IPS-18a (cell line): Measurements from ENCODE around the gene RIMS1.

Experiments used
- H3K27ac ChIP-seq: one replicate; pipeline ENCODE4 v1.5.1; 2013; ENCODE audit warnings: low read length
- H3K27me3 ChIP-seq: one replicate; pipeline ENCODE4 v1.6.1; 2013; ENCODE audit warnings: mild to moderate bottlenecking, low read length; ENCODE audit not compliant: control insufficient read depth, insufficient read depth
- H3K36me3 ChIP-seq: one replicate; pipeline ENCODE4 v1.6.1; 2013; ENCODE audit warnings: low read depth, low read length; ENCODE audit not compliant: control insufficient read depth
- H3K4me1 ChIP-seq: one replicate; pipeline ENCODE4 v1.6.1; 2013; ENCODE audit warnings: low read depth, low read length; ENCODE audit not compliant: control insufficient read depth
- H3K4me3 ChIP-seq: one replicate; pipeline ENCODE4 v1.5.1; 2013; ENCODE audit warnings: low read length
- H3K9ac ChIP-seq: one replicate; pipeline ENCODE4 v1.6.1; 2013; ENCODE audit warnings: mild to moderate bottlenecking, low read length, moderate library complexity
- H3K9me3 ChIP-seq: one replicate; pipeline ENCODE4 v1.6.1; 2013; ENCODE audit warnings: low read depth, low read length; ENCODE audit not compliant: control insufficient read depth

Gene RIMS1

DNA sequence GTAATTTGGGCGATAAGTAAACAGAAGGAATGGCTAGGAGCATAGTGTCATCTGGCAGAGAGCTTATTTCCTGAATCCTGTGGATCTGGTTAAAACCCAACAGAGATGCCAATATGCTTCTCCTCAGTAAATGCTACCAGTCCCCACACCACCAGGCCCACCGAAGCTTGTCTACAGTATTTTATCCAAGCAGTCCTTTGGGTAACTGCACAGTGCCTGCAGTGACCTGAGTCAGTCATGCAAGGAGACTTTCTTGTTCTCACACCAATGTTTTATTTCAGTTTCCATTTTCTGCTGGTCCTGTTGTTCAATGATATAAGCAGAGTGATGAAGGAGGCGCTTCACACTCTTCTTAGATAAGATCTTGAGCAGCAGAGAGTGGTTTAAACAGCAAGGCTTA, 326.3 kb downstream of the RIMS1 start:
- H3K27me3 ChIP-seq = no peaks in the 10 kb centered on the region
- no peaks in the 10 kb centered on the region for H3K36me3 ChIP-seq
- H3K9ac ChIP-seq = no peak overlapping the region
- no peaks in the 10 kb centered on the region for H3K4me1 ChIP-seq
- H3K4me3 ChIP-seq = no peak overlapping the region
- H3K9me3 ChIP-seq = no peaks in the 10 kb centered on the region
- H3K27ac ChIP-seq = no peak overlapping the region

DNA sequence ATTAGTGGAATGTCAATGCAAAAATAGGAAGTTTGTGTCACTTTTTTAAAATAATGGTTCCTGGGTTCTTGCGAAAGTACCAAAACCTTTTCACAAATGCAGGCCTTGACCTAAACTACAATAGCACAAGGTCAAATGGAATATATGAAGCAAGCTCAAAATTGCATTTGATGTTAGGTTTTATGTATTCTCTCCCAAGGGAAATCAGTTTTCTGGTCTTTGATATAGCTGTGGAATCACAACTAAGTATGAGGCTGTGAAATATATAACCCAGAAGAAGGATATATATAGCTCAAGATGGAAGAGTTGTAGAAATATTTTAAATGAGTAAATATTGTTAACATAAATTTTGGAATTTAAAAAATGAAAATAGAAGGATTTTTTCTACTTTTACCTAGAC, 327.3 kb downstream of the RIMS1 start:
- H3K4me1 ChIP-seq = no peaks in the 10 kb centered on the region
- H3K9me3 ChIP-seq = no peaks in the 10 kb centered on the region
- H3K27ac ChIP-seq = no peak overlapping the region
- no peaks in the 10 kb centered on the region for H3K27me3 ChIP-seq
- no peak overlapping the region for H3K9ac ChIP-seq
- H3K36me3 ChIP-seq = no peaks in the 10 kb centered on the region
- H3K4me3 ChIP-seq = no peak overlapping the region

DNA sequence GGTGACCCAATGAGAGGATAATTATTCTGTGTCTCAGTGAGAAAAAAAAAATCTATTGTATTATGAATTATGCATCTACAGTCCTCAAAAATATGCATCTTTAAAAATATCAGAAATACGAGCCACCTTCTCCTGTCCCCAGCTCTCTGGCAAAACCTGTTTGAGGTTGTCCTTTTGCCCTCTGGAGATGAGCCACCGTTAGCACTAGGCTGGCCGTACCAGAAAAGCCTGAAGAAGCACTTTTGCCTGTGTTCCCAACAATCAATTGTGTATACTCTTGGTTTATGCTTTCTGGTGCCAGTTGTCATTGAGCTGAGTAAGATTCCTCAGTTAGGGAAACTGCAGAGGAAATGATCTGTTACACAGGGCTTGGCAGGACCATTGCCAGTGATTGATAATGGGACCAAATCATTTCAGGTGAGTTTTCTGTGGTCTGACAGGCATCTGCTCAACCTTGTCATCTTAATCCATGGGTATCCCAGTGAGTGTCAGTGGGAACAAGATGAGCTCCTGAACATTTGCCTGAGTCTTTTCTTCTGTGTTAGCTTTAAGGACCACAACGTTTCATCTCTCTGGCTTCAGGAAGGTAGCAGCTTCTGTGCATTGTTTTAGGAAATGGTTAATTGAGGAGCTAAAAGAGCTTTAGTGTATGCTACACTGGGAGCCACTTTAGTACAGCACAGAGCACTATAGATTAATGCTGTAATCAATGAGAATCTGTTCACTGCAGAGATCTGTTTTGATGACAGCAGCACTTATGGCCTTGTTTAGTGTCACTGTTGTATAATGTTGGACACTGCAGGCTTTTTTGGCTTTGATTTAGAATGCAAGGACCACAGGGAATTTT, 330.1 kb downstream of the RIMS1 start:
- Histone ChIP-seq H3K9me3 (no peaks in the 10 kb centered on the region), H3K27me3 (no peaks in the 10 kb centered on the region), H3K4me1 (no peaks in the 10 kb centered on the region), H3K9ac (no peak overlapping the region), H3K27ac (no peak overlapping the region), H3K4me3 (no peak overlapping the region), H3K36me3 (no peaks in the 10 kb centered on the region)

DNA sequence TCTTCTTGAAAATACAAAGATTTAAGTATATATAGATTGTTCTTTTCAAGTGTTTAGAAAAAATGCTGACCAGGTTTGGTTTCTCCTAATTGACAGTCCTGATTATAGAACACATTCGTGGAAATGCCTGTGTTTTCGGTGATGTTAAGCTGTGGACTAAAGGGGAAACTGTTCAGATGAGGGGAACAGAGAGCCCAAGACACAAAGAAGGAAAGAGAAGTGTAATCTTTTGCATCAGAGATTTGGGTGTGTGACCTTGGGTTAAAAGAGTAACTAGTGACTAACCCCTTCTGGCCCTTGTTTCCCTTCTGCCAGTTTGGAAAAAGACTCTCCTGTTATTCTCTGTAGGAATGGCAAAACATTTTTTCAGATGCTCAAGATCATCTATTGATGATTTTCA, 331.3 kb downstream of the RIMS1 start:
- H3K4me1 ChIP-seq = no peaks in the 10 kb centered on the region
- no peak overlapping the region for H3K27ac ChIP-seq
- no peak overlapping the region for H3K9ac ChIP-seq
- no peak overlapping the region for H3K4me3 ChIP-seq
- H3K36me3 ChIP-seq = no peaks in the 10 kb centered on the region
- H3K9me3 ChIP-seq = no peaks in the 10 kb centered on the region
- no peaks in the 10 kb centered on the region for H3K27me3 ChIP-seq

DNA sequence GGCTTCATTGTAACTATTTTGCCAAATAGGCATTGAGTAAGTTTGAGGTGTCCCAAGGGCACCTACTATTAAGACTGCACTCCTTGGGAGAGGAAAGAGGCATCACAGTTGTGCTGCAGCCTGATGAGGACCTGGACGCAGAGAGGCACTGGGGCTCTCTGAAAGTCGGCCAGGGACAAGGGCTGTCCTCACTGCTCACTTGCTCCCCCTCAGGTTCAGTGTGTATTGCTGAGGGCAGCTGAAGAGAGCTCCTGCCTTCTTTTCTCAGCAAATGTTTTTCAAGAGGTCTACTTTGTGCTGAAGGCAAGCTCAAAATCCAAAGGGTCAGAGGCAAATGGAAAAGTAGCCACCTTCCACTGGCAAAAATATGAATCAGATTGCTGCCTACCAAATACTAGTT, 331.8 kb downstream of the RIMS1 start:
- no peaks in the 10 kb centered on the region for H3K36me3 ChIP-seq
- H3K27ac ChIP-seq = no peak overlapping the region

DNA sequence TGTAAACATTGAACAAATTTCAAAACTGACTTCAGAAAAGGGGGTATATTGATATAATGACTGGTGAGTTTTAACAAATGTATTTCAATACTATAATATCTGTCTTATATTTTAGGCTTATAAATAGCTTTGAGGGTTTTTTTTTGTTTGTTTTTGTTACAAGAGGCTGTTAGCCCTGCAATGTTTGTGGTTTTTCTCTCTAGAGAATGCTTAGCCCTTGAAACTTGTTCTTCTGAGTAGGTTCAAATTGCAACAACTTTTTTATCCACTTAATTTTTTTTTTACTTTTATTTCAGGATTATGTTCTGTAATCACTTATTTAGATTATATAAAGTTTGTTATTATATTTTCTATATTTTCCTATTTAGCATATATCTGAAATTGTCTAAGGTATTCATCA, 333.2 kb downstream of the RIMS1 start:
- Histone ChIP-seq H3K27ac (no peak overlapping the region), H3K27me3 (no peaks in the 10 kb centered on the region), H3K9ac (no peak overlapping the region), H3K4me1 (no peaks in the 10 kb centered on the region), H3K36me3 (no peaks in the 10 kb centered on the region), H3K4me3 (no peak overlapping the region), H3K9me3 (no peaks in the 10 kb centered on the region)

More for the DNA sequence above, 331.8 kb downstream of the RIMS1 start:
- no peak overlapping the region for H3K4me3 ChIP-seq
- H3K4me1 ChIP-seq = no peaks in the 10 kb centered on the region
- H3K9me3 ChIP-seq = no peaks in the 10 kb centered on the region
- H3K27me3 ChIP-seq = no peaks in the 10 kb centered on the region
- no peak overlapping the region for H3K9ac ChIP-seq

DNA sequence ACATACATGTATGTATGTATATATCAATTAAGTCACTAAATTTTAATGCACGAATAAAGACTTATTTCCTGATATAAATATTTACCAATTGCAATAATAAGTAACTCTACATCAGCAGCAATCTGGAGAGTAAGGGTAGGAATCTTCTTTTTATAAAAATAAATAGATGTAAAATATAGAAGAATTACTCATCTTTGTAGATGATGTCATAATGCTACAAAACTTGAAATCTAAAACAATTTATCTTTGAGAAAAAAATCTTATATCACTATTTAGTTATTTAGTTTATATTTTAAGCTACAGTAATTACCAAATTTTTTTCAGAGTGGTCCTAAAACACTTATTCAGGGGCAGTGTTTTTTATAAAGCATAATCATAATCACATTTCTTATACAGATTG, 351.7 kb downstream of the RIMS1 start:
- no peaks in the 10 kb centered on the region for H3K27me3 ChIP-seq
- H3K4me1 ChIP-seq = peaks cover 5% of the 10 kb centered on the region
- H3K36me3 ChIP-seq = no peaks in the 10 kb centered on the region
- no peak overlapping the region for H3K27ac ChIP-seq
- H3K9me3 ChIP-seq = no peaks in the 10 kb centered on the region
- no peak overlapping the region for H3K9ac ChIP-seq
- H3K4me3 ChIP-seq = no peak overlapping the region

DNA sequence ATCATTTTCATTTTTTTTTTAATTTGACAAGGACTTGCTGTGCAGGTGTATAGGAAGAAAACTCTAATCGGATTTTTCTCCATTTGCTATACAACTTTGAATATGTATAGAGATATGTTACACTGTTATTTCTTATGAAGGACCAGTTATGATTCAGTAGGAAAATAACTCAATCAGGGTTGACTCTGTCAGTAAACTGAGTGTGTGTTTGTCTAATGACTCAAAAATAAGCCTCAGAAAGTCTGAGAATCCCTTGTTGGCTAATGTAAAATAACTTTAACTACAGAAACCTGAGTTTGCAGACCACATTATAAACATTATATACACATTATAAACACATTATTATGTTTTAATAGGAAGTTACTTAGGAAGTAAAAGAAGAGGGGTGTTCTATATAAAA, 352.6 kb downstream of the RIMS1 start:
- Histone ChIP-seq H3K9ac (no peak overlapping the region), H3K4me1 (peaks cover 5% of the 10 kb centered on the region), H3K4me3 (no peak overlapping the region), H3K36me3 (no peaks in the 10 kb centered on the region), H3K9me3 (no peaks in the 10 kb centered on the region), H3K27me3 (no peaks in the 10 kb centered on the region), H3K27ac (no peak overlapping the region)

DNA sequence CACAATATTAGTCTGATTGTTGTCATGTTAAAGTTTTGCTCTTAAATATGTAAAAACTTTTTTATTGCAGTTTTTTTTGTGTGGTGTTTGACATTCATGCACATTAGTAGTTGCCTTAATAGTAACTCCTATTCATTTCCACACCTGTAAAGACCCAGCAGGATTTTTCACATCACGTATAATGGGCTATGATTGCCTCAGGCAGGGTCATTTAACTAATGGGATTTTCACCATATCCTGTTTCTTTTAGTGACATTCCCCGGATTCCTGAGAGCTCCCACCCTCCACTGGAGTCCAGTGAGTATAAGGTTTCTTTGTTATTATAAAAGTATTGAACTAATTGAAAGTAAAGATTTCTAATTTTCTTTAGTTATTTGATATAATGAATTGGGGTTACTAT, 359.2 kb downstream of the RIMS1 start:
- no peaks in the 10 kb centered on the region for H3K27me3 ChIP-seq
- H3K4me1 ChIP-seq = peaks cover 19% of the 10 kb centered on the region
- peak overlapping the region; percentile 32 for H3K9ac ChIP-seq
- H3K36me3 ChIP-seq = no peaks in the 10 kb centered on the region
- no peaks in the 10 kb centered on the region for H3K9me3 ChIP-seq
- no peak overlapping the region for H3K27ac ChIP-seq
- H3K4me3 ChIP-seq = peak overlapping the region; percentile 27

DNA sequence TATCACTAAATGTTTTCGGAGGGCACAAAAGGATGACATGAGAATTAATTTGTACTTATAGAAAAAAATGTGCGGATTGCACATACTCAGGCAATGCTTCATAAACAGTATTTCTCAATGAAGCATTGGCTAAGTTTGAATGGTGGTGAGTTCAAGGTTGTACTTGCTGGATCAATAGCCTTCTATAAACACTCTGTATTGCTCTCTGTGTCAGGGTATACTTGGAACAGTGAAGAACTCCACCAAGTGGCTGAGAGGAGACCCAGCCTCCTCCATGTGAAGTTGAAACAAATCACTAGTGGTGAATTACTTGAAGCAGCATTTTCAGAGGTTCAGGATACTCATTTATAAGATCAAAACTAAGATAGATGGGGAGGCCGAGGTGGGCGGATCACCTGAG, 360.6 kb downstream of the RIMS1 start:
- Histone ChIP-seq H3K27me3 (no peaks in the 10 kb centered on the region), H3K36me3 (no peaks in the 10 kb centered on the region), H3K27ac (no peak overlapping the region), H3K4me3 (no peak overlapping the region), H3K9ac (no peak overlapping the region), H3K9me3 (no peaks in the 10 kb centered on the region), H3K4me1 (peaks cover 18% of the 10 kb centered on the region)

DNA sequence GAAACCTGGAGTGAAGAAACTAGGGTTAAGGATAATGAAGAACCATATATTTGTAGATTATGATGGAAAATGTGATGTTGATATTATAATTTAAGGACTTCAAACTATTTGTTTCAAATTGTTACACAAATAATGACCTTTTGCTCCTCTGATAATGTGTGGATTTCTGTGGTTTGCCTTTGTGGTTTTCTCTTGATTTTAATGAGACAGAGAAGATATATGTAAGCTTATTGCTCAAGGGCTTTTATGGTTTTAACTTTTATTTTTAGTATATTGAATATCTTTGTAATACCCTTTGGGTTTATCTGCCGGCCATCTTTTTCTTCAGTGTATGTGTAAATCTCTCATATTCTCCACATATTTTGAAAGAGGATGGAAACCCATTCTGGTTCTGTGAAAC, 362.3 kb downstream of the RIMS1 start:
- Histone ChIP-seq H3K4me3 (no peak overlapping the region), H3K4me1 (peaks cover 14% of the 10 kb centered on the region), H3K36me3 (no peaks in the 10 kb centered on the region), H3K9me3 (no peaks in the 10 kb centered on the region), H3K27me3 (no peaks in the 10 kb centered on the region), H3K9ac (no peak overlapping the region), H3K27ac (no peak overlapping the region)

DNA sequence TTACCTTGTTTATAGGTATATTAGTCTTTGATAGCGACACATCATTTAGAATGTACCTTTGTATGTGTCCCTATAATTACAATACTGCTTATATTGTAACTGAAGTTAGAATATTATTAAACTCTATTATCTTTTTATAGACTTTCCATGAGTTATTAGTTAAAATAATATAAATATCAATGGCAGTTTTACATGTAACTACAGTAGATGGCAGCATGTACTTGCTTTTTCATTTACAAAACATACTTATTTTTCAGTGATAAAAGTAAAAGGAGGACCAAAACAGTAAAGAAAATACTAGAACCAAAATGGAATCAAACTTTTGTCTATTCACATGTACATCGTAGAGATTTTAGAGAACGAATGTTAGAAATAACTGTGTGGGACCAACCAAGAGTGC, 364.3 kb downstream of the RIMS1 start:
- Histone ChIP-seq H3K36me3 (no peaks in the 10 kb centered on the region), H3K27ac (no peak overlapping the region), H3K4me3 (no peak overlapping the region), H3K9ac (no peak overlapping the region), H3K4me1 (peaks cover 8% of the 10 kb centered on the region), H3K9me3 (no peaks in the 10 kb centered on the region), H3K27me3 (no peaks in the 10 kb centered on the region)
